HEK293 (cell line): ENCODE results near the gene P2RX4.
"Not testable (repeated sequence)": the region's sequence is repeated elsewhere in the genome, so short reads cannot be mapped to it uniquely, and the experiment has no call there.

Experiments
- CTCF ChIA-PET: fragments of 350-600 bp; formaldehyde crosslinking; extraction: SDS; loops from one replicate; lab custom pipeline; 2021; ENCODE audit warnings: antibody characterized with exemption; lab: Yijun Ruan, JAX
- POLR2A ChIA-PET: fragments of 300-600 bp; formaldehyde crosslinking; extraction: SDS; loops from one replicate; lab custom pipeline; 2020; ENCODE audit warnings: antibody characterized with exemption, inconsistent platforms; lab: Yijun Ruan, JAX
- H3K27ac ChIP-seq: fragments of 200-500 bp; sonication (Bioruptor generic); 2 replicates; pipeline ENCODE4 v1.5.1; 2014; ENCODE audit warnings: low read depth, low read length, control low read depth, inconsistent platforms; ENCODE audit errors: extremely low read depth
- H3K36me3 ChIP-seq, 2 experiments: fragments of 200-500 bp in 1 of 2; sonication (Bioruptor generic) in 1 of 2; 1 replicate in 1 of 2; 2 replicates in 1 of 2; pipeline ENCODE4 v1.5.1; 2014 to 2017; ENCODE audit warnings: inconsistent platforms in 2 of 2, low read length in 2 of 2; ENCODE audit not compliant: control insufficient read depth in 2 of 2, insufficient read depth in 1 of 2
- H3K4me1 ChIP-seq: fragments of 200-500 bp; sonication (Bioruptor generic); 2 replicates; pipeline ENCODE4 v1.5.1; 2014; ENCODE audit warnings: mild to moderate bottlenecking, low read length, inconsistent platforms; ENCODE audit not compliant: control insufficient read depth, insufficient read depth
- H3K4me3 ChIP-seq: 2 replicates; pipeline ENCODE4 v1.5.1; 2011; ENCODE audit warnings: low read depth, mild to moderate bottlenecking, control low read depth, low read length, moderate library complexity
- H3K9me3 ChIP-seq: fragments of 200-500 bp; sonication (Bioruptor generic); 2 replicates; pipeline ENCODE4 v1.5.1; 2014; ENCODE audit warnings: low read depth, low read length, inconsistent platforms; ENCODE audit not compliant: control insufficient read depth, insufficient read depth
- GLI4 ChIP-seq: fragments of 450-650 bp; formaldehyde crosslinking; IDR thresholded peaks from 2 replicates; pipeline ENCODE4 v1.5.1; 2016; ENCODE audit warnings: missing biosample characterization, missing genetic modification characterization
- KLF1 ChIP-seq: fragments of 450-650 bp; formaldehyde crosslinking; IDR thresholded peaks from 2 replicates; pipeline ENCODE4 v1.5.1; 2016; ENCODE audit warnings: missing biosample characterization, missing genetic modification characterization
- MEIS1 ChIP-seq: sonication (generic); formaldehyde crosslinking; IDR thresholded peaks from 2 replicates; pipeline ENCODE4 v1.8.1; 2022; ENCODE audit warnings: missing genetic modification reagents, mild to moderate bottlenecking, borderline replicate concordance
- MYNN ChIP-seq: fragments of 450-650 bp; formaldehyde crosslinking; IDR thresholded peaks from 2 replicates; pipeline ENCODE4 v1.5.1; 2016; ENCODE audit warnings: missing biosample characterization, missing genetic modification characterization, borderline replicate concordance
- PRDM4 ChIP-seq: fragments of 450-650 bp; formaldehyde crosslinking; IDR thresholded peaks from 2 replicates; pipeline ENCODE4 v1.5.1; 2017; ENCODE audit warnings: missing biosample characterization, missing genetic modification characterization
- ZFP69B ChIP-seq: fragments of 450-650 bp; formaldehyde crosslinking; IDR thresholded peaks from 2 replicates; pipeline ENCODE4 v1.5.1; 2016; ENCODE audit warnings: missing biosample characterization, missing genetic modification characterization
- ZNF121 ChIP-seq: fragments of 450-650 bp; formaldehyde crosslinking; IDR thresholded peaks from 2 replicates; pipeline ENCODE4 v1.5.1; 2016; ENCODE audit warnings: missing biosample characterization, missing genetic modification characterization
- ZNF248 ChIP-seq: fragments of 450-650 bp; formaldehyde crosslinking; IDR thresholded peaks from 2 replicates; pipeline ENCODE4 v1.5.1; 2017; ENCODE audit warnings: missing biosample characterization, missing genetic modification characterization
- ZNF423 ChIP-seq: fragments of 450-650 bp; formaldehyde crosslinking; IDR thresholded peaks from 2 replicates; pipeline ENCODE4 v1.5.1; 2016; ENCODE audit warnings: missing biosample characterization, missing genetic modification characterization
- ZNF501 ChIP-seq: fragments of 450-650 bp; formaldehyde crosslinking; IDR thresholded peaks from 2 replicates; pipeline ENCODE4 v1.5.1; 2016; ENCODE audit warnings: missing biosample characterization, missing genetic modification characterization
- ZNF629 ChIP-seq: fragments of 450-650 bp; formaldehyde crosslinking; IDR thresholded peaks from 2 replicates; pipeline ENCODE4 v1.5.1; 2017; ENCODE audit warnings: missing biosample characterization, missing genetic modification characterization
- ZNF701 ChIP-seq: fragments of 450-650 bp; formaldehyde crosslinking; IDR thresholded peaks from 2 replicates; pipeline ENCODE4 v1.5.1; 2016; ENCODE audit warnings: missing biosample characterization, missing genetic modification characterization
- ZNF792 ChIP-seq: fragments of 450-650 bp; formaldehyde crosslinking; IDR thresholded peaks from 2 replicates; pipeline ENCODE4 v1.5.1; 2016; ENCODE audit warnings: missing biosample characterization, missing genetic modification characterization

P2RX4 gene

GRCh38 chr12:121282072-121282742, 72.3 kb downstream of the P2RX4 start (continued):
- TF ChIP-seq GLI4 (no peak), ZNF629 (tag by site-specific recombination) (no peak), ZFP69B (peak; percentile 97), ZNF701 (no peak), ZNF423 (tag by site-specific recombination) (no peak)

GRCh38 chr12:121282910-121283309, 73.0 kb downstream of the P2RX4 start:
- H3K4me3 ChIP-seq, POLR2A ChIA-PET, H3K9me3 ChIP-seq, H3K4me1 ChIP-seq, H3K36me3 ChIP-seq, H3K27ac ChIP-seq: not testable (repeated sequence)
- CTCF ChIA-PET: interaction anchor here (0.6 to 0.7 kb wide), 2 partner anchors 32 to 59 kb away, joined by 3 to 4 read pairs; no protein-coding TSS in a partner anchor
- TF ChIP-seq KLF1 (tag by site-specific recombination): peak; percentile 58

GRCh38 chr12:121283388-121283787, 73.5 kb downstream of the P2RX4 start:
- Histone ChIP-seq H3K4me1 (0 out of 2 replicates have a peak, but pooled peaks cover 3% of the 10 kb centered on the region), H3K4me3 (no peak overlapping the region), H3K9me3 (no peaks in the 10 kb centered on the region), H3K27ac (no peak overlapping the region), H3K36me3 (no peaks in the 10 kb centered on the region)
- ChIA-PET CTCF (interaction anchor here (0.6 to 0.7 kb wide), 2 partner anchors 32 to 60 kb away, joined by 3 to 4 read pairs; no protein-coding TSS in a partner anchor), POLR2A (interaction anchor here (0.6 kb wide), 1 partner anchor 13 kb away, joined by 9 read pairs; no protein-coding TSS in a partner anchor)
- TF ChIP-seq PRDM4 (tag by site-specific recombination): no peak
- no peak for TF ChIP-seq MYNN (tag by site-specific recombination)
- TF ChIP-seq ZNF501: no peak
- TF ChIP-seq ZNF121: 0 out of 2 replicates have a peak, but pooled peaks have one; percentile 51
- no peak for TF ChIP-seq ZNF792 (tag by site-specific recombination)
- TF ChIP-seq ZNF248: no peak
- TF ChIP-seq MEIS1: no peak
